ENCODE results near the gene AQP10. TPM values are rescaled to one million over a fixed set of nuclear protein-coding genes. Genes with fewer than 3 reads are reported as not detected.

The AQP10 gene
- total and polyA plus RNA-seq, 10 donors = 0.09 to 3.1 (median 0.42) TPM

- Histone ChIP-seq H3K27me3 (replicated peaks in 1 of 7) (peaks cover 0 to 49% (median 0%) of the 10 kb centered on the region in 7 donors), H3K36me3 (peaks cover 0 to 3% (median 0%) of the 10 kb centered on the region in 6 donors), H3K9me3 (no peaks in the 10 kb centered on the region), H3K27ac (peak overlapping the region; percentile 59 to 93 (median 88)), H3K4me3 (peak overlapping the region; percentile 55 to 88 (median 74)), H3K4me1 (peaks cover 35 to 70% (median 61%) of the 10 kb centered on the region in 6 donors)
- TF ChIP-seq POLR2A (IDR thresholded peaks at IDR 0.05) = no peak
- peak in 8 of 11 experiments; percentile 22 to 53 (median 44) for TF ChIP-seq CTCF (IDR thresholded peaks at IDR 0.05 in 8 of 11, conservative IDR thresholded peaks at IDR 0.05 in 3 of 11)
- TF ChIP-seq POLR2AphosphoS5 (IDR thresholded peaks at IDR 0.05) = no peak
- WGBS, 5 donors = 1 to 3% (median 1%) methylated on average over 24 to 63 of the region's 63 CpGs
- intact Hi-C loops (cut with DNase I; ENCODE audit: low total_unique reads) = no loop called here
- DNase-seq = peak; percentile 86
Measured at GRCh38 chr1:154325583-154326545, 5.0 kb downstream of the AQP10 start.

- Histone ChIP-seq H3K36me3 (peaks cover 0 to 12% (median 8%) of the 10 kb centered on the region in 6 donors), H3K27me3 (replicated peaks in 1 of 7) (peaks cover 0 to 49% (median 0%) of the 10 kb centered on the region in 7 donors), H3K4me3 (peak overlapping the region in 7 of 8 donors; percentile 42 to 88 (median 72)), H3K4me1 (peaks cover 35 to 79% (median 62%) of the 10 kb centered on the region in 6 donors), H3K27ac (peak overlapping the region; percentile 27 to 93 (median 88)), H3K9me3 (no peaks in the 10 kb centered on the region)
- intact Hi-C loops (cut with DNase I; ENCODE audit: low total_unique reads) = no loop called here
- DNase-seq = no peak
- no peak for TF ChIP-seq CTCF (IDR thresholded peaks at IDR 0.05 in 8 of 11, conservative IDR thresholded peaks at IDR 0.05 in 3 of 11)
- WGBS, 5 donors = 47 to 61% (median 56%) methylated on average over 6 of the region's 6 CpGs
Measured at GRCh38 chr1:154326546-154327465, 5.9 kb downstream of the AQP10 start.

GRCh38 chr1:154327466-154328317 lies 6.8 kb downstream of the AQP10 start:
- peaks cover 0 to 42% (median 0%) of the 10 kb centered on the region in 7 donors for H3K27me3 ChIP-seq (replicated peaks in 1 of 7)
- 13 to 17% (median 16%) methylated on average over 5 of the region's 5 CpGs for WGBS, 5 donors
- peaks cover 0 to 21% (median 16%) of the 10 kb centered on the region in 6 donors for H3K36me3 ChIP-seq
- intact Hi-C loops (cut with DNase I; ENCODE audit: low total_unique reads) = no loop called here
- H3K27ac ChIP-seq = peak overlapping the region; percentile 27 to 93 (median 88)
- no peak for TF ChIP-seq CTCF (IDR thresholded peaks at IDR 0.05 in 8 of 11, conservative IDR thresholded peaks at IDR 0.05 in 3 of 11)
- peak in 2 of 3 donors; percentile 56 to 69 for TF ChIP-seq POLR2AphosphoS5 (IDR thresholded peaks at IDR 0.05)
- no peaks in the 10 kb centered on the region for H3K9me3 ChIP-seq
- peaks cover 35 to 81% (median 62%) of the 10 kb centered on the region in 6 donors for H3K4me1 ChIP-seq
- H3K4me3 ChIP-seq = peak overlapping the region; percentile 24 to 88 (median 50)
- DNase-seq = no peak

Measured in spleen (tissue), 11 donors.